Effector CD4-positive, alpha-beta T cell (primary cell): ENCODE data around the gene METTL22.

Experiments used
- DNase-seq: peaks from one replicate; pipeline ENCODE4 v3.0.0-alpha.2; 2020
- total RNA-seq: gene quantifications from one replicate; lab custom pipeline; 2026; lab: John Stamatoyannopoulos, UW

The METTL22 gene, protein sequence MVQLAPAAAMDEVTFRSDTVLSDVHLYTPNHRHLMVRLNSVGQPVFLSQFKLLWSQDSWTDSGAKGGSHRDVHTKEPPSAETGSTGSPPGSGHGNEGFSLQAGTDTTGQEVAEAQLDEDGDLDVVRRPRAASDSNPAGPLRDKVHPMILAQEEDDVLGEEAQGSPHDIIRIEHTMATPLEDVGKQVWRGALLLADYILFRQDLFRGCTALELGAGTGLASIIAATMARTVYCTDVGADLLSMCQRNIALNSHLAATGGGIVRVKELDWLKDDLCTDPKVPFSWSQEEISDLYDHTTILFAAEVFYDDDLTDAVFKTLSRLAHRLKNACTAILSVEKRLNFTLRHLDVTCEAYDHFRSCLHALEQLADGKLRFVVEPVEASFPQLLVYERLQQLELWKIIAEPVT
- 14.1 reads per million, percentile 39 among the genes with 10 or more reads in this experiment for total RNA-seq

GRCh38 chr16:8621572-8622314 is at the start of gene METTL22:
Gene METTL22, plus strand, starts transcription at chr16:8621698. Its CDS starts 3,968 bp downstream, at chr16:8625666.
- peak; percentile 89 for DNase-seq

GRCh38 chr16:8572063-8572918 is 49.2 kb upstream of the METTL22 start:
- no peak for DNase-seq

- no peak for DNase-seq
Observed at GRCh38 chr16:8572919-8573724, 48.4 kb upstream of the METTL22 start.

GRCh38 chr16:8575399-8575798 is 46.1 kb upstream of the METTL22 start:
- no peak for DNase-seq

- no peak for DNase-seq
Observed at GRCh38 chr16:8576141-8577004, 45.1 kb upstream of the METTL22 start.

DNA sequence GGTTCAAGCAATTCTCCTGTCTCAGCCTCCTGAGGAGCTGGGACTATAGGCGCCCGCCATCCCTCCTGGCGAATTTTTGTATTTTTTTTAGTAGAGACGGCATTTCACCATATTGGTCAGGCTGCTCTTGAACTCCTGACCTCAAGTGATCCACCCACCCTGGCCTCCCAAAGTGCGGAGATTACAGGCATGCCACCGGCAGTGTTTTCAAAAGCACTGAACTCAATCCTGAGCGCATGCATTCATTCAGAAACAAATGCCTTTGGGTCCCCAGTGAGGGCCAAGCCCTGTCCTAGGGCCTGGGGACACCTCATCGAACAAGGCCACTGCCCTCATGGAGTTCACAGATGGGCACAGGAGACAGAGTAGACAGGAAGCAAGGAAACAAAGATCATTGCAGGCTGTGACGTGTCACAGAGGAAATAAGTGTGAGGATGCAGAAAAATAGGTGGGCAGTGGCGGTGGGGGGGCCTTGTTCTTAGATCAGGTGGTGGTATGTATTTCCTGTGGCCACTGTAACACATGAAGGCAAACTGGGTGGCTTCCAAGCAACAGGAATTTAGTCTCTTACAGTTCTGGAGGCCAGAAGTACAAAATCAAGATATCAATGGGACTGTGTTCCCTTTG is 43.7 kb upstream of the METTL22 start:
- no peak for DNase-seq

DNA sequence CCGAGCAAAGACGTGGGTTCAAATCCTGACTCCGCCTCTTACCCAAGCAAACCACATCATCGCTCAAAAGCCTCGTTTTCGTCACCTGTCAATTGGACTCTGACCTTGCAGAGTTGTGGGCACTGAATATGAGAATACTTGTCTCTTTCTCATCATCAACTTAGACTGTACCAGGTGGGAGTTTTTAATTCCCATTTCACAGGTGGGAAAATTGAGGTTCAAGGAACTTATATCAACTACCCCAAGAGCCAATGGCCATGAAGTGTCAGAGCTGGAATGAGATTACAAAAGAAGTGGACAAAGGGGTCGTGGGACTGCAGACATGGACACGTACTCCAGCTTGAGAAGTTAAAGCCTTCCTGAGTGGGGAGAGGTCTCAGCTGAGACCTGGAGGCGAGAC is 41.9 kb upstream of the METTL22 start:
- DNase-seq, result no peak

DNA sequence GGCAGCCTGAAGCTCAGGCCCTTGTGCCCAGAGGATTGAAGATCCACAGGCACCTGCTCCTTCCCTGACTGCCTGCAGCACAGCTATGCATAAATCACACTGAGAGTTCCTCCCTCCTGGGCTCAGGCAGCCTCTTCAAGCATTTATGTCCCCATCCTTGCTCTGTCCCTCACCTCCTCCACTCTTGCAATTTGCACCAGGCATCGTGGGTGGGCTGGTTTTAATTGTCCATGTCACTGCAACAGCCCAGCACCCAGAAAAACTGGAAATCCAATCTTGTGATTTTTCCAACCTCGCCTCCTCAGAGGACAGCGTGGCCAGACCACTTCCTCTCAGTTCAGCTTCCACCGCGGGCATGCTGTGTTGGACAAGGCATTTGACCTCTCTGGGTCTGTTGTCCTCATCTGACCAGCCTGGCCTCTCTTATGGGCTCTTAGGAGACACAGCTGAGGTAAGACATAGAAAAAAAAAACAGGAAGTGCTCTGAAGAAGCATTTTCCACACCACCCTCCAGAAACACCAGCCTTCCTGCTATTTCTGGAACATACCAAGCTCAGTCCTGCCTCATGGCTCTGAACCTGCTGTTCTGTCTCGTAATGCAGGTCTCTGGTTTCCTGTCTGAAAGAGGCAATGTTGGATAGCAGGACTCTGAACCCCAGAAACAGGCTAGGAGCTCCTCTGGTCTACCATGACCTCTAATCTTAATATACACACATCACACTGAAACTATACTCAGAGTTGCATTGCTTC is 39.5 kb upstream of the METTL22 start:
- DNase-seq, result no peak

- DNase-seq, result no peak
Observed at GRCh38 chr16:8583199-8583598, 38.3 kb upstream of the METTL22 start.

DNA sequence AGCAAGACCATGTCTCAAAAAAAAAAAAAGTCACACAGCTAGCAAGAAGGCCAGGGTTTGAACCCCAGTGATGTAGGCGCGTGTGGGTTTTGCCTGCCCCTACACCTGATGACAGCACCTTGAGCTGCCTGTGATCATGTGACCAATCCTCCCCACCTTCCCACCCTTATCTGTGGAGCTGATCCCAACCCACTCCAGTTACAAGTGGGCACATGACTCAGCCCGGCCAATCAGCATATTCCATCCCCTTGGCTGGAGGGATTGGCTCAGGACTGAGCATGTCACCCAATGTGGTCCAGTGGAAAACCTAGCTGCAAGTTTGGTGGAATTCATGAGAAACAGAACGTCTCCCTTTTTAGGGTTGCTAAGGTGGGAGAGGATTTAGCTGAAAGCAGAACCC is 37.8 kb upstream of the METTL22 start:
- no peak for DNase-seq

DNA sequence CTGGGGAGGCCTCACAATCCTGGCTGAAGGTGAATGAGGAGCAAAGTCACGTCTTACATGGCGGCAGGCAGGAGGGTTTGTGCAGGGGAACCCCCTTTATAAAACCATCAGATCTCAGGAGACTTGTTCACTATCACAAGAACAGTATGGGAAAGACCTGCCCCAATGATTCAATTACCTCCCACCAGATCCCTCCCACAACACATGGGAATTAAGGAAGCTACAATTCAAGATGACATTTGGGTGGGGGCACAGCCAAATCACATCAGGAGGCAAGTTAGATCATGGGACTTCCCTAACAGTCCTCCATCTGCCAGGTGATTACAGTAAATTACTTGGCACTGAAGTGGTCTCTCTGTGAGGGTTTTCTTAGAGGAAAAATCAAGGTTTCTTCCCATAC is 36.5 kb upstream of the METTL22 start:
- no peak for DNase-seq

DNA sequence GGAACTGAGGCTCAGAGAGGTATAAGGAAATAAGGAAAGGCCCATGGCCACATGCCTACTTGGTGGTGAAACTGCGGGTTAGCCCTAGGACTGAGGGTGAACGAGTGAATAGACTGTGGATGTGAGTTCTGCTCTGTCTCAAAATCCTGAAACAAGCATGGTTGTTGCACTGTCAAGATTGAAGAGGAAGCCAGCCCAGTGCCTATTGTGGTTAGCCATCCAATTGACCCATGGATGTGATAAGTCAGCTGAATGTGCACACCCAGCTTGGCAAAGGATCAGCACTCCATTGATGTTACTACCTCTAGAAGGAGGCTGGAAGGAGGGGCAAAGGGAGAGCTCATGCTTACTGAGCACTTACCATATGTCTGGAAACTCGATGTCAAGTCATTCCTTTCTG is 35.6 kb upstream of the METTL22 start:
- DNase-seq, result no peak

GRCh38 chr16:8587065-8587464 is 34.4 kb upstream of the METTL22 start:
- DNase-seq, result no peak

DNA sequence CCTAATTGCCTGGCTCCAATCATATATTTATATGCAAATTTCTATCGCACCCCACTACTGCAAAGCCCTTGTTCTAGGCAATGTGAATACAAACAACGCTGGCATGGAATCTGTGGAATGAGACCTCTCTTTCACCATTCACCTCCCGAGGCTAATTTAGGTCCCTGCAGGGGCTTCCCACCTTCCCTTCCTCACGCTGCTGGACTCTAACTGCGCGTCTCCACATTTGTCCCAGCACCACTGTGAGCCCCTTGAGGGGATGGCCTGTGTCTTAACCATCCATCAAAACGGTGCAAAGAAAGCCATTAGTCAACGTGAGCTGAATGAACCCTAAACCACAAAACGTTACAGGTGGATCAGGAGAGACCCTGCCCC is 32.8 kb upstream of the METTL22 start:
- no peak for DNase-seq

DNA sequence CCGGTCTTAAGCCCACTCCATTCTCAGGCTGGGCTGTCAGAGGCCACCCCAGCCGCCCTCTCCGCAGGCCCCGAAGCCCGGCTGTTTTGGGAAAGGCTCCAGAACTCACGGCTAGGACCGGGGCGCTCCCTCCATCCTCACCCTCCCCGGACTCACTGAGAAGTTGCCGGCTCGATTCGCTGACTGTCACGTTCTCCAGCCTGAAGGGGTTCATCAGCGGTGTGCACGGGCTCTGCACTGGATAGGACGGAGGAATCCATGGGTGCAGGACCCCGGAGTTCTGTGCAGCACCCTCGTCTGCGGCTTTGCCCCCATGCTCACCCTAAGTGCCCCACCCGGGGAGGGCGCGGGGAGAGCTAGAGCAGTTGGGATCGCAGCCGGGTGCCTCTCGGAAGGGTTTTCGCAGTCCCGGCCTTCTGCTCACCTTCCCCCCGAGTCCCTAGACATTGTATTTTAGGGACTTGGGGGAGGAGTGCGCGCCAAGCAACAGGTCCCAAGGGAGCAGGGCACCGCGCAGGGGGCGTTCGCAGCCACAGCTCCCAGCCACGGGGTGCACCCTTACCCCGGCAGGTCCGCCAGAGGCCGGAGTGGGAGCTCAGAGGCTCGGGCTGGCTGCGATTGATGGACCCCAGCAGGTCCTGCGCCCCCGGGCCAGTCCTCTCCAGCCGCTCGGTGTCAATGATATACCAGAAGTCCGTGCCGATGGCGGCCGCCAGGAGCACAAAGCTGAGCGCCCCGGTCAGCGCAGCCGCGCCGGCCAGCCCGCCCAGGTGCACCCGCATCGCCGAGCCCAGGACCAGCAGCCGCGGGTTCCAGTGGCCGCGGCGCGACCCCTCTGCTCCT is 32.2 kb upstream of the METTL22 start:
- no peak for DNase-seq

DNA sequence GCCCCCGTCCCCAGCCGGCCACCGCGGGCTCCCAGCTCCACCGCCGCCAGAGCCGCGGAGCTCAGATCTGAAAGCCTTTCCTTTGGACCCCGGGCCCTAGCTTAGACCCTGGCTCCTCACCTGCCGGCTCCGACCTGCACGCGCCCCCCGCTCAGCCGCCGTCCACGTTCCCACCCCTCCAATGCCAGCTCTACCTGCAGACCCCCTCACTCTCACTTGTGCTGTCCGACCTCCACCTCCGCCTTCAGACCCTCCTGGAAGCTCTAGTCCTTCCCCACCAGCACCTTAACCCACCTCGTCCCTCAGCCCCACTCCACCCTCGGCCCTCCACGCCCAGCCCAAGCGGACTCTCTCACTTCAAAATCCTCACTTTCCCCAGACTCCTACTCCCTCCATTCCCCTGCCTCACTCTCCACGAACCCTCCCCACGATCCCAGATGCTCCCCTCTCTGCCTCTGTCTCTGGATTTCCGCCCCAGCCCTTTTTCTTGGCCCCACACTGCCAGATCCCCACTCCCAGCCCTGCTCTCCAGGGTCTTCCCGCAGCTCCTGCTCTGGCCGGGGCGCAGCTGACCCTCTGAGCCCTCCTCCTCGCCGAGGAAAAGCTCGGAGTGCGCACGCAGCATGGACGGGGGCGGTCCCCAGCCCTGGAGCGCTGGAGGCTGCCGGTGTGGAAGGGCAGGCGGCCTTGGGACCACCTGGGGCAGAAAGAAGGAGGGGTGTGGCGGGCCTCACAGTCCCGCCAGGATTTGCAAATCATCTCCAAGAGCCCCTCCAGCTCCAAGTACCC is 31.4 kb upstream of the METTL22 start, which contains the start of gene TMEM114:
TSS of gene TMEM114 (minus strand) at position 612 of the 789 bp plus-strand sequence. CDS start 673 bp downstream, outside the sequence.
- DNase-seq, result no peak

DNA sequence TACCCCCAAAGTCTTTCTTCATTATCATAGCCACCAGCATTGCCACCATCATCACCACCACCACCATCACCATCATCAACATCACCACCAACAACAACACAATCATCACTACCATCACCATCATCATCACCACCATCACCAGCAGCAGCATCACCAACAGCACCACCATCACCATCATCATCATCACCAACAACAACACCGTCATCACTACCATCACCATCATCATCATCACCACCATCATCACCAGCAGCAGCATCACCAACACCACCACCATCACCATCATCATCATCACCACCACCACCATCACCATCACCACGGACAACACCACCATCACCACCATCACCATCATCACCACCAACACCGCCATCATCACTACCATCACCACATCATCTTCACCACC is 30.7 kb upstream of the METTL22 start:
- no peak for DNase-seq

DNA sequence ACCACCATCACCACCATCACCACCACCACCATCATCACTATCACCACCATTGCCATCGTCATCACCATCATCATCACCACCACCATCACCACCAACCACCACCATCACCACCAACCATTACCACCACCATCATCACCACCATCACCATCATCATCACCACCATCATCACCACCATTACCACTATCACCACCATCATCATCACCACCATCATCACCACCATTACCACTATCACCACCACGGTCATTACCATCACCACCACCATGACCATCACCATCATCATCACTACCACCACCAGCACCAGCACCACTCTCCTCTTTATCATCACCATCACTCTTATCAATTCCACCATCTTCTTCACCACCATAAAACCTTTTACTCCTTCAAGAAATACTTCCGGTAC is 30.0 kb upstream of the METTL22 start:
- DNase-seq, result no peak
